Activated T-helper 9 cell treated with anti-CD3 and anti-CD28 coated beads, Interleukin-2, amount 50 U/mL, for 16 hours (primary cell): ENCODE measurements around the gene TEX11.
"Not testable (repeated sequence)": the region's sequence is repeated elsewhere in the genome, so short reads cannot be mapped to it uniquely, and the experiment has no call there.

Source experiments
- DNase-seq: peaks from one replicate; pipeline ENCODE4 v3.0.0-alpha.2; 2020; ENCODE audit warnings: low read depth

TEX11 gene

DNA sequence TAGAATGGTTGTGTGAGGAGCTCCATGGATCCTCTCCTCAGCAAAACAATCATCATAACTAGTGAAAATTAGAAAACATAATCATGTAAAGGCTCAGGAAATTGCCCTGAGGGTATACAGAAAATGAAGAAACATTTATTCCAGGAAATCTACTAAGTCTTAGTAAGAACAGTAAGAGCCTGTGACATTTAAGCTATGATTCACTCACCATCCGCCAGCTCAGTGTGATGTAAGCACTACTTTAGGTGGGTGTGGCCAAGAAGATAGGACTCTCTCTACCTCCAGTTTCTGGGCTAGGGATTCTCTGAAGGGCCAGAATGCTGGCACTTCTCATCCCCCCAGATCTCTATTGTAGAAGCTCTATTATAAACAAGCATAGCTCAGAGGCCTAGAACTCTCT is 316.4 kb downstream of the TEX11 start:
- no peak for DNase-seq

DNA sequence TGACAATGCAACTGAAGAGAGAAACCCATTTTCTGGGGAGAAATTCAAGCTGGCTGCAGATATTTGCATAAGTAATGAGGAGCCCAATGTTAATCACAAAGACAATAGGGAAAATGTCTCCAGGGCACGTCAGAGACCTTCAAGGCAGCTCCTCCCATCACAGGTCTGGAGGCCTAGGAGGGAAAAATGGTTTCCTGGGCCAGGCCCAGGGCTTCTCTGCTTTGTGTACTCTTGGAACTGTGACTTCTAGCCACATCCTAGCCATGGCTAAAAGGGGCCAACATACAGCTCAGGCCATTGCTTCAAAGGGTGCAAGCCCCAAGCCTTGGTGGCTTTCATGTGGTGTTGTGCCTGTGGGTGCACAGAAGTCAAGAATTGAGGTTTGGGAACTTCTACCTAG is 321.4 kb downstream of the TEX11 start:
- DNase-seq, result not testable (repeated sequence)

DNA sequence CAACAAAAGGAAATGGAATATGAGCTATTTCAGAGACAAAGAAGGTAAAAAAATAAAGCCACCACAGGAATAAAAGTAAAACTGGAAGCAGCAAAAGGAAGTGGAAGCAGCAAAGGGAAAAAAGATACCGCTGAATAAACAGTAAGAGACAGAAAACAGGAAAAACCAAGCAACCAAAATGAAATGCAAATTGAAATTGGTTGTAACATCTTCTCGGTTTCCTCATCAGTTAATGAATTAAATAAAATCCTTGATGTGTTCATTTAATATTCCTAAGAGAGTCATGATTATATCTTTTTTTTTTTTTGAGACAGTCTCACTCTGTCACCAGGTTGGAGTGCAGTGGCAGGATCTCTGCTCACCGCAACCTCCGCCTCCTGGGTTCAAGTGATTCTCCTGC is 331.1 kb downstream of the TEX11 start:
- no peak for DNase-seq

DNA sequence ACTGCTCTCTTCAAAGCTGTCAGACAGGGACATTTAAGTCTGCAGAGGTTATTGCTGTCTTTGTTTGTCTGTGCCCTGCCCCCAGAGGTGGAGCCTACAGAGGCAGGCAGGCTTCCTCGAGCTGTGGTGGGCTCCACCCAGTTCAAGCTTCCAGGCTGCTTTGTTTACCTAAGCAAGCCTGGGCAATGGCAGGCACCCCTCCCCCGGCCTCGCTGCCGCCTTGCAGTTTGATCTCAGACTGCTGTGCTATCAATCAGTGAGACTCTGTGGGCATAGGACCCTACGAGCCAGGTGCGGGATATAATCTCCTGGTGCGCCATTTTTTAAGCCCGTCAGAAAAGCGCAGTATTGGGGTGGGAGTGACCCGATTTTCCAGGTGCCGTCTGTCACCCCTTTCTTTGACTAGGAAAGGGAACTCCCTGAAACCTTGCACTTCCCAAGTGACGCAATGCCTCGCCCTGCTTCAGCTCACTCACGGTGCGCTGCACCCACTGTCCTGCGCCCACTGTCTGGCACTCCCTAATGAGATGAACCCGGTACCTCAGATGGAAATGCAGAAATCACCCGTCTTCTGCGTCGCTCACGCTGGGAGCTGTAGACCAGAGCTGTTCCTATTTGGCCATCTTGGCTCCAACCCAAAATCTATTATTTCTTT is 338.5 kb downstream of the TEX11 start:
- not testable (repeated sequence) for DNase-seq

DNA sequence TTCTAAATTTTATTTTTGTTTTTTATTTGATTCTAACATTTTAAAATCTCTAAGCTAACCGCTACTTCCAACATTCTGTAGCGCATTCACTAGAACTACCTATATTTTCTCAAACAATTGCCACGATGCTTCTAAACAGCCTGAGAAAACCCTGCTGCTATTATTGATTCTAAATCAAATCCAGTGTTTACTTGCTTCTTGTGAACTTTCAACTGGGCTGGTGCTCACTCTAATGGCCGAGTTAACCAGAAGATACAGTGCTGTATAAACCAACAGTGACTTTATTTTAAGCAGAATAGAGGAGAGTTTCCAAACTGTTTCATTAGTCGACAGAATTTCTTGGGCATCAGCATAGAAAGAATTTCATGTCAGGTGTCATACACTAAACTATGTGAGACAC is 353.6 kb downstream of the TEX11 start:
- no peak for DNase-seq

DNA sequence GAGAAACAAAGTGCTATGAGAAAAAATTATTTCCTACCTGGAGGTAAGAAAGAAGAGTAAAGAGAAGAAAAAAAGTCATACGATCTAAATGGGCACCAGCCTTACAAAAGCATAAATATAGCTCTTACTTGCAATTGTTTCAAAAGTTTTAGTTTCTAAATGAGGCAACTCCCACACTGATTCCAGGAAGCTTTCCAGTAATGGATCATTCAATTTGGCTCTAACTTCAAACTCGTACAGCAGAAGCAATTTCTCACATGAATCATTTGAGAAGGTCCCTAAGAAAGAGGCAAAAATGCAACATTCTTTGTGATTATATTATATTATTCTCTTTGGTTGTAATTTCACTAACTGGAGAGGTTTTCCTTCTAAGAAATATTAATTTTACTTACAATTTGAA is 354.0 kb downstream of the TEX11 start:
- DNase-seq, result no peak

DNA sequence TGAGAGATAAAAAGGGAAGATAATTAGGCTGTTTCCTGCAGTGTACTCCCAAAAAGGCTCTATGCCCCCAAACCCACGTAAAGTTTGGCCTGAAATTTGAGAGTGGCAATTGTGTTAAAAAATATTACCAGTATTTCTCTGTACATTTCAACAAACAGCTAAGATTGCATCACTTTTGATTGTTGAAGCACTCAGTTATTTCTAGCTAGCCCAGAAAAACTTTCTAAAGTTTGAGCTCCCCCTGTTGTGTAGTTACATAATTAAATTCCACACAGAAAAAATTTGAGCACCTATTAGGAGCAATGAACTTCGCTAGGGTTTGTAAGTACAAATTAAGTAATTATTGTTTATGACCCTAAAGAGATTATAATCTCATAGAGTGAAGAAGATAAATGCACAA is 354.4 kb downstream of the TEX11 start:
- no peak for DNase-seq

DNA sequence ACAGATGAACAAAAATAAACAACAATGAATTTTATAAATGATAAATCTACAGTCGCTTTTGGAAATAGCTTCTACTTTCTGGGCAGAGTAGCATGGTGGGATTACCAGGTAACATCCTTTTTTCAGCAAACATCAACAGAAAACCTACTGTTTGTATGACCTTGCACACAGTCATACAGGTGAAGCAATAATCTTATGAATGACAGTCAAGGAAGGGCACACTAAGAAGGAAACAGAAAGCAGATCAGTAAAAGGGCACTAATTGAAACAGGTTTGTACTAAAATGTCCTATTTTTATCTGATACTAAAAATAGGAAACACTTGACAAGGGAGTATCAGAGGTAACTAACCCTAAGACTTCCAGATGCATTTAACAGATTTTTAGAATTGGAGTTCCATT is 355.0 kb downstream of the TEX11 start:
- DNase-seq, result no peak

DNA sequence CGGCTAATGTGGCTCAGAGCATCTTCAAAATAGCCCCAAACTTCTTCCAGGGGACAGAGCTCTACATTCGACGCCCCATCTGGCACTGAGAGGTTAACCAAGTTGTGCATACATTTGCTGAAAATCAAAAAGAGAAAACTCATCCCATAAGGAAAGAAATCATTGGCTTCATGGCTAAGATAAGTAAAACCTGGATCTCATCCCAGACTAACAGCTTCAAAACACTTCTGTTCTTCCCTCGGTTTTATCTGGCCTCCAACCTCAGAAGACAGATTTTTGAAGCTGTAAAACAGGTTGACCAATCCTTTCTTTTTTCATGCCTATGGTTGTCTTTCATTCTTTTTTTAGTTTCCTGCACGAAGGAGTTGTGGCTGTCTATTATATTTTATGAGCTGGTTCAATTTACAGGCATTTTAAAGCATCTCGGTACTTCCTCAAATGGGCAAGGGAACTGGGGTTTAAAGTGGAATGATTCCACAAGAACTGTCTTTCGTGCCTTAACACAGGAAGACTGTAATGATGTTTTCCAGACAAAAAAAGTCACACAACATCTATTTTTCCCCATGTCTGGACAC is 356.3 kb downstream of the TEX11 start:
- DNase-seq, result no peak

DNA sequence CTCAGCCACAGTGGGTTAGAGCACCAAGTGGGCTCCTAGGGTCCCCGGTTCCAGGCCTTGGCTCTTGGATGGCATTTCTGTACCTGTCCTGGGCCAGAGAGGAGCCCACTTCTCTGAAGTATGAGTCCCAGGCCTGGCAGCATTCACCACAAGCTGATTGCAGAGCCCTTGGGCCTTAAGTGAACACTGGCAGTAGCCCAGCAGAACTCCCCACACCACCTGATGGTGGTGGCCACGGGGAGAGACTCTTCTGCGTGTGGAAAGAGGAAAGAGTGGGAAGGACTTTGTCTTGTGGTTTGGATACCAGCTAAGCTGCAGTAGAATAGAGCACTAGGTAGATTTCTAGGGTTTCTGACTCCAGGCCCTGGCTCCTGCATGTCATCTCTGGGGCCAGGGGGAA is 359.1 kb downstream of the TEX11 start:
- DNase-seq, result no peak

DNA sequence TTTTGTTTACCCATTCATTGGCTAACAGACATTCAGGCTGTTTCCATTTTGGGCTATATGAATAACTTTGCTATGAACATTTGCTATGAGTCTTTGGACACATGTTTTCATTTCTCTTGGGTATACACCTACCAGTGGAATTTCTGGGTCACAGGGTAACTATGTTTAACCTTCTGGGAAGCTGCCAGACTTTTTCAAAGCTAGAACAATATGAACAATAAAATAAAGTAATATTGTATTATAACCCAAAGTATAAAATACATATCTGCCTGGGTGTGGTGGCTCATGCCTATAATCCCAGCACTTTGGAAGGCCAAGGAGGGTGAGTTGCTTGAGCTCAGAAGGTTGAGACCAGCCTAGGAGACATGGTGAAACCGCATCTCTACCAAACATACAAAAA is 373.3 kb downstream of the TEX11 start:
- no peak for DNase-seq

DNA sequence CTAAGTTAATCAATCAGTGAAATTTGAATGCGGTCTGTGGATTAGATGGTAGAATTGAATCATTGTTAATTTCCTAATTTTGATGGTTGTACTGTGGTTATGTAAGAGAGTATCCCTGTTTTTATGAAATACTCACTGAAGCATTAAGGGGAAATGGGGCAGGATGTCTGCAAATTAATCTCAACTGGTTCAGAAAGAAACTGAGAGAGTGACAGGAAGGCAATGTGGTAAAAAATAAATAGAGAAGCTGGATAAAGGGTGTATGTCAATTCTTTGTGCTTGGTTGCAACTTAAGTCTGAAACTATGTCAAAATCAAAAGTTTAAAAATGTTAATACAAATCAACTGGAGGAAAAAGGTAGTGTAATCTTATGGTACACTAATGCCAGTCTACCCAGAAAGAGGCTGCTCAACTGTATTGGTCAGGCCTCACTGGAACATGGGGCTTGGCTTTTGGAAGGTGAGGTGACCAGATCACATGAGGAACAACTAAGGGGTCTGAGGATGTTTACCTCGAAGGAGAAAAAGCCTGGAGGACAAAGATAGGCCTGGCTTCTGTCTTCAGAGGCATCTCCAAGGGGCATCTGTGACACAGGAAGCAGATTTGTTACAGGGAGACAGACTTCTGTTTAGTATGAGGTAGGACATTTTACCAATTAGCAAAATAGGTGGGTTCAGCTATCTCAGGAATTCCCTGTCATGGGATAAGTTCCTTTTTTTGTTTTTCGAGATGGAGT is 380.7 kb downstream of the TEX11 start:
- no peak for DNase-seq

DNA sequence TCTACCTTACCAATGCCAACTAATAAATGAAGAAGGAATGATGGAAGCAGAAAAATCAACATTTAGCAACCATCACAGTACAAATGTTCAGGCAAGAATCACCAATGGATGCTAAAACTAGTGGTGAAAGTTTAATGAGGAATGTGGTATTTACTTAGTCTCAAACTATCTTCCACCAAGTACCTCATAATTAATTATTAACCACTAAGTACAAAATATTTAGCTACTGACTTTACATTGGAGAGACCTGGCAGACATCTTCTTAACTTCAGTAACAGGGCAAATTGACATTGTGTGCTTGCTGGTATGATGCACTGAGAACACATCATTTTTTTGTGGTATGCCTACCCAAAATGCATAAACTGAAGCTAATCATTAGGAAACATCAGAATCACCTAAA is 381.5 kb downstream of the TEX11 start:
- no peak for DNase-seq

DNA sequence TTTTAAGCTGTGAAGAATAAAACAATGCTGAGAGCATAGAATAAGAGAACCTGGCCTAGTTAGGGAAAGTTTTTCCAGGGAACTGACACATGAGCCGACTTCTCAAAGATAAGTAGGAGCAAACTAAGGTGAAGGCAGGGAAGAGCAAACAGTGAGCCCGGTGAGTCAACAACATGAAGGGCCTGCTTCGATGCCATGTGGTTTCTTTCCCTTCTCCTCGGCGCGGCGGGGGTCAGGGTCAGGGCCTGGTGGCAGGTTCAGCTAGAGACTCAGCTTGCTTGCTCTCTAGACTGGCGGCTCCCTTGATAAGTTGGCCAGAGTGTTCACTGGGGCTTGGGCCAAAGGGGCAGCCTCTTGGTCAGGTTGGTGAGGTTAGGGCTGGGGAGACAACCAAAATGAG is 382.8 kb downstream of the TEX11 start:
- DNase-seq, result no peak

DNA sequence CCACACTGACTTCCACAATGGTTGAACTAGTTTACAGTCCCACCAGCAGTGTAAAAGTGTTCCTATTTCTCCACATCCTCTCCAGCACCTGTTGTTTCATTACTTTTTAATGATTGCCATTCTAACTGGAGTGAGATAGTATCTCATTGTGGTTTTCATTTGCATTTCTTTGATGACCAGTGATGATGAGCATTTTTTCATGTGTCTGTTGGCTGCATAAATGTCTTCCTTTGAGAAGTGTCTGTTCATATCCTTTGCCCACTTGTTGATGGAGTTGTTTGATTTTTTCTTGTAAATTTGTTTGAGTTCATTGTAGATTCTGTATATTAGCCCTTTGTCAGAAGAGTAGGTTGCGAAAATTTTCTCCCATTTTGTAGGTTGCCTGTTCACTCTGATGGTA is 392.8 kb downstream of the TEX11 start:
- not testable (repeated sequence) for DNase-seq

DNA sequence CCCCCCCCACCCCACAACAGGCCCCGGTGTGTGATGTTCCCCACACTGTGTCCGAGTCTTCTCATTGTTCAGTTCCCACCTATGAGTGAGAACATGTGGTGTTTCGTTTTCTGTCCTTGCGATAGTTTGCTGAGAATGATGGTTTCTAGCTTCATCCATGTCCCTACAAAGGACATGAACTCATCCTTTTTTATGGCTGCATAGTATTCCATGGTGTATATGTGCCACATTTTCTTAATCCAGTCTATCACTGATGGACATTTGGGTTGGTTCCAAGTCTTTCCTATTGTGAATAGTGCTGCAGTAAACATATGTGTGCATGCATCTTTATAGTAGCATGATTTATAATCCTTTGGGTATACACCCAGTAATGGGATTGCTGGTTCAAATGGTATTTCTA is 393.2 kb downstream of the TEX11 start:
- not testable (repeated sequence) for DNase-seq

DNA sequence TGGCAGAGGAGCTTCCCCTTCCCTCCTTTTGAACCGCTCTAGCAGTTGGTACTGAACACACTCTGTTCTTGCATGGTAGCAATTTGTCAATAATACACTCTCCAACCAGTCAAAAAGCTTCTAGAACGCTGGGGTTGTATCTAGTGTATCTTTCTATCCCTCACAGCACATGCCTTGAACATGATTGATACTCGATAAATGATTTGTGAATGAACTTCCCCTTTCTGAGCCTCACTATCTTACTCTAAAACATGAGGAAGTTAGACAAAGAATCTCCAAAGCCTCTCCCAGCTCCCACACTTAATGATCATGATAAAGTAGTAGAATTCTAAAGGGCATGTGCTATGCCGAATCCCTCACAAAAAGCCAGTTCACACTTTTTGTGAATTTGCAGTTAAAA is 399.4 kb downstream of the TEX11 start:
- DNase-seq, result no peak

DNA sequence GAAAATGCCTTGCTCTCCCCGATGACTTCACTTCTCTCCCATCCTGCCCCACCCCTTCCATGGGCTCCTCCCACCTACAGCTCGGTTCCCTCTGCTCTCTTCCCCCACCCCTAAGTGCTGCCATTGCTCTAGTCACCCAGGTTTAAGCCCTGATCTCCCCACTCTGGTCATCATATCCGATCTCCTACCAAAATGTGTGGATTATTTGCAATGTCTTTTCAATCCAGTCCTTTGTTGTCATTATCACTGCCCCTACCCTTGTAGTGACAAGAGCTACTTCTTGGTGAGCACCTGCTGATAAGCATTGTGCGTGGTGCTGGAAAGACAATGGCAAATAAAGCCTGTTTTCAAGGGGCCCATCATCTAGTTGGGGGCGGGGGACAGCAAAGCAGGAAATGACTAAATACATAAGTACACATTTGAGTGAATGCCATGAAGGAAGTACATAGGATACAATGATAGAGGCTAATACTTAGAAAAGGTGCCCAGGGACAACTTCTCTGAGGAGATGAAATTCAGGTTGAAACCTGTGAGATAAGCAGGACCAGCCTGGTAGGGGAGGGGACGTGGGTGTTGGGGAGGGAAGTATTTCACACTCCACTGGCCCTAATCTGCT is 400.1 kb downstream of the TEX11 start:
- DNase-seq, result no peak

DNA sequence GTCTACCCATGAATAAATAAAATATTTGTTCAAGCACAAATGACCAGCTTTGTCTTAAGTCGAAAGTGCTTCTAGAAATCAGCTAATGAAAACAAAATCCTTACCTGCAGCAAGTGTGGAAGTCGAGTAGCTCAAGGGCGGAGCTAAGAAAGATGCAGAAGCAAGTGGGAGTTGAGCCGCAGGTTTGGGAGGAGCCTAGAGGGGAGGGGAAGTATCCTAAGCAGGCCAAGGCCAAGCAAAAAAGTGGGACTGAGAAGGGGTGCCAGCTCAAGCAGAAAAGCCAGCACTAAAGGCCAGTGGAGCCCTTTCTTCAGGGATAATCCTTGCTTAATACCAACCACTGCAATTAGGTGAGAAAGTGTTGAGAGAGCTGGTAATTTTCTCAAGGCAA is 403.1 kb downstream of the TEX11 start:
- DNase-seq, result no peak

DNA sequence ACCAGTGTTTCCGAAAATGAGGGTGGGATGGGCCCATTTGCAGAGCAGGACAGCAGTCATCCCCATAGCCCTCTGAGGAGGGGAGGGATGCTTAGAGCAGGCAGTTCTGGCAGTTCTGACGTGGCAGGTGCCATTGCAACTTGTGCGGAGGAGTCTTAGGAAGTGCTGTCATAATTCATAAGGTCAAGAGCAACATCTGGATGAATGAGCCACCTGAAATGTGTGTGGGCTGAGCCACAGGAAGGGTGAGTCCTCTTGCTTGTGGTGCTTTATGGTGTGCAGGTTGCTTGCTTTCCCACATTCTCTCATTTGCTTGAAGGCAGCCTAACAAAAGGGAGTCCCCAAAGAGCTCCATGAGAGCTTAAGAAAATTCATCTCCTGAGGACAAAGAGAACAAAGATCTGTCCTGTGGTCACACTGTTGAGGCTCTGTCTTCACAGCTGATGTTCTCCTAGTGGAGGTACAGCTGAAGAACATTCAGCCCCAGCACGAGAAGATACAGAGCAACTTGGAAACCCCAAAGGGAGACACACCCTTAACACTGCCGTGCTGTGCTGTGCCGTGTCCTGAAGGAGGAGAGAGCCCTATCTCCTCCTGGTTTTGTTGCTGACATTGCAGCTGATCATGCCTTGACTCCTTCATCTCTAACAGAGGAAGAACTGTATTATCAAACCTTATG is 403.6 kb downstream of the TEX11 start:
- DNase-seq, result no peak

DNA sequence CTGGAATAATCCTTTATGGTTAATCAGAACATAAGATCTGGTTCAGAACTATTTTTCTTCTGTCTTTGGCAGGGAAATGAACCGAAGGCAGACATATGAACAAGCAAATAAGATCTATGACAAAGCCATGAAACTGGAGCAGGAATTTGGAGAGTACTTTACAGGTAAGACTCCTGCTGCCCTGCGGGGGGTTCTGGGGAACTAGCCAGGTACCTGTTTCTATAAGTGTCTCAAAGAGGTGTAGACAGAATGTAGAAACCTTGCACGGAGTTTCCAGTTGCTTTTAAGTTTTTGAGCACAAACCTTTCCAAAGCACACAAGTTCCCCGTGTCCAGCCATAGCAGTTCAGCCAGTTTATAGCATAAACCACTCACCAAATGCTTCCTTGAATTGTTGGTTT is 407.7 kb downstream of the TEX11 start:
- no peak for DNase-seq

DNA sequence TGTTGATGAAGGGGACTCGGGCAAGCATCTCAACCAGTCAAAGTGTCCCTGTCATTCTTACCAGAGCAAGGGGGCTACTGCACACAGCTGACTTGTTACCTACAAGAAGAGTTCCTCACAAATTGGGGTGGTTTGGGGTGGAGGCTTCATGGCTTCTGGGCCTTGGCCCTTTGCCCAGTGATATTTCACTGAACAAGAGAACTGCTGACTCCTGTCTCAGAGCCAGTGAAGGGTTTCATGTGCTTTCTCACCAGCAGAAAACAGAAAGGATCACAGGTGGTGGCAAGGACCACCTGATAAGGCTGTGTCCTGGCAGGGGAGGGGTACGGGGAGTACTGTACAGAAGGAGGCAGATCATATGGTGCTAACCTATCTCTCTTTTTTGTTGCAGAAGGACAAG is 410.4 kb downstream of the TEX11 start:
- no peak for DNase-seq

DNA sequence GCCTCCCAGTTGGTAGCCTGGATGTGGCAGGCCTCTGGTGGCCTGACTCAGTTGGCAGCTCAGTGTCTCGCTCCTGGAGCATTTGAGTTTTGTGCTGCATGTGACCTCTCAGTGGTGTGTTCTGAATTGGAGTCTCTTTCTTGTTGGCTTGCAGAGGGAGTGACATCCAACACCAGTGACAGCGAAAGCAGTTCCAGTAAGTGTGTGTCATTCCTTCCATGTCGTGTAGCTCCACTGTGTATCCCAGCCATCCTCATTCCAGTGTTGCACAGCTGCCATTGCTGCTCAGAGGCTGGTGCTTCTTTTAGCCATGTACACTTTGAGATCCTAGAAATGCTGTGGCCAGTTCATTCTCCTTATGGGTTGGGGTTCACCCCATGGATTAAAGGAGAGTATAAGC is 411.5 kb downstream of the TEX11 start:
- no peak for DNase-seq
